Loucy (cell line): ENCODE results near the gene RBFOX2.

ENCODE experiments used
- EZH2phosphoT487 ChIP-seq: fragments of 200-600 bp; IDR thresholded peaks from 2 replicates; pipeline ENCODE4 v1.6.1; 2018; ENCODE audit warnings: antibody characterized with exemption, mild to moderate bottlenecking, moderate library complexity, borderline replicate concordance
- TF ChIP-seq, protein P1 (sequence below): fragments of 200-600 bp; sonication (generic); conservative IDR thresholded peaks from 2 replicates; pipeline ENCODE4 v1.5.1; 2014; ENCODE audit warnings: mild to moderate bottlenecking, antibody characterized with exemption, low read length

DNA sequence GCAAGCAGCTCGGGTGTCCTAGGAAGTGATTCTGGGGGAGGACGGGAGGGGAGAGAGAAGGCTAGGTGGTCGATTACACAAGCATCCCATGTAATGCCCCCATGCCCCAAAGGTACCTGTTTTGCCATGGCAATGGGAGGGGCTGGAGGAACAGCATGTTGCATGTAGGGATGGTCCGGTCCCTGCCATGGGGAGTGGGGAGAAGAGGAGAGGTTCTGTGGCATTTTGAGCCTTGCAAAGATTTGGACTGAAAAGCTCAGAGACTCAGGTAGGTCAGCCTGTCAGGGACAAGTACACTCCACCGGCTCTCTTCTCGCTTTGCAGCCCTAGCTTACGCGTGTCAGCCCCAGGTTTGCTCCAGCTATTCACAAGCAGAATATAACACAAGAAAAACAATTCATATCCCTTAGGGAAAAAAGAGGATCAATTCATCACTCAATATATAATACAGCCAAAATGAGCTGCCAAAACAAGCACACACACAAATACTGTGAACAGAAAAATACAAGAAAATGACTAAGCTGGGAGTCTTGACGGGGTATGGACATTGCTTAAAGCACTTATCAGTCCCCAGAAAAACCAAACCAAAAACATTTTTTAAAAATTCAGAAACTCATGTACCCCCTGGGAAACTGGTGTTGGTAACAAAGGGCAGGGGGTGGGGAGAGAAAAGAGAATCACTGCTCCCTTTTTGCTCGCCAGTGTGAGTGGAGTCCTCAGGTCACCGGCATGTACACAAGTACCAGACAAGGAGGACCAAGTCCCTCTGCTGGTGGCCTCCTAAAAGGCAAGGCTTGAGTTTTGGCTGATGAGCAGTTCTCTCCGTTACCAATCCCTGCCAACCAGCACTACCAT lies 289.3 kb downstream of the RBFOX2 start:
- TF ChIP-seq, protein P1, sequence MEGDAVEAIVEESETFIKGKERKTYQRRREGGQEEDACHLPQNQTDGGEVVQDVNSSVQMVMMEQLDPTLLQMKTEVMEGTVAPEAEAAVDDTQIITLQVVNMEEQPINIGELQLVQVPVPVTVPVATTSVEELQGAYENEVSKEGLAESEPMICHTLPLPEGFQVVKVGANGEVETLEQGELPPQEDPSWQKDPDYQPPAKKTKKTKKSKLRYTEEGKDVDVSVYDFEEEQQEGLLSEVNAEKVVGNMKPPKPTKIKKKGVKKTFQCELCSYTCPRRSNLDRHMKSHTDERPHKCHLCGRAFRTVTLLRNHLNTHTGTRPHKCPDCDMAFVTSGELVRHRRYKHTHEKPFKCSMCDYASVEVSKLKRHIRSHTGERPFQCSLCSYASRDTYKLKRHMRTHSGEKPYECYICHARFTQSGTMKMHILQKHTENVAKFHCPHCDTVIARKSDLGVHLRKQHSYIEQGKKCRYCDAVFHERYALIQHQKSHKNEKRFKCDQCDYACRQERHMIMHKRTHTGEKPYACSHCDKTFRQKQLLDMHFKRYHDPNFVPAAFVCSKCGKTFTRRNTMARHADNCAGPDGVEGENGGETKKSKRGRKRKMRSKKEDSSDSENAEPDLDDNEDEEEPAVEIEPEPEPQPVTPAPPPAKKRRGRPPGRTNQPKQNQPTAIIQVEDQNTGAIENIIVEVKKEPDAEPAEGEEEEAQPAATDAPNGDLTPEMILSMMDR, result peak; percentile 56
- no peak for TF ChIP-seq EZH2phosphoT487
